SU-DHL-6 (cell line): Measurements from ENCODE around the gene CYTH4.

Experiments used
- H2AFZ ChIP-seq: fragments of 200-600 bp; sonication (generic); 2 replicates; pipeline ENCODE4 v1.6.1; 2014; ENCODE audit warnings: low read depth, mild to moderate bottlenecking, moderate library complexity, mixed read lengths, antibody characterized with exemption, low read length; ENCODE audit not compliant: severe bottlenecking
- H3F3A ChIP-seq: fragments of 200-600 bp; shearing (Covaris generic); 2 replicates; pipeline ENCODE4 v1.6.0; 2016; ENCODE audit warnings: antibody characterized with exemption, mild to moderate bottlenecking; ENCODE audit not compliant: insufficient read depth
- H3K27ac ChIP-seq: fragments of 200-600 bp; sonication (generic); 2 replicates; pipeline ENCODE4 v1.5.1; 2016; ENCODE audit warnings: low read depth, mild to moderate bottlenecking, low read length, moderate library complexity, mixed read lengths
- H3K27me3 ChIP-seq: fragments of 200-600 bp; sonication (generic), shearing (Covaris generic); 2 replicates; pipeline ENCODE4 v1.6.0; 2014; ENCODE audit warnings: mild to moderate bottlenecking, low read length
- H3K36me3 ChIP-seq: fragments of 200-600 bp; sonication (generic); 2 replicates; pipeline ENCODE4 v1.6.1; 2014; ENCODE audit warnings: mild to moderate bottlenecking, low read length, mixed read lengths
- H3K4me2 ChIP-seq: fragments of 300-600, 200-600 bp; shearing (Covaris generic), sonication (generic); 2 replicates; pipeline ENCODE4 v1.6.0; 2014; ENCODE audit warnings: low read length, low read depth, mild to moderate bottlenecking; ENCODE audit not compliant: poor library complexity, severe bottlenecking
- H3K4me3 ChIP-seq: fragments of 200-600 bp; sonication (generic); 2 replicates; pipeline ENCODE4 v1.5.1; 2014; ENCODE audit warnings: antibody characterized with exemption, low read length, mild to moderate bottlenecking, mixed read lengths; ENCODE audit not compliant: insufficient read depth, poor library complexity, severe bottlenecking
- H3K79me2 ChIP-seq: fragments of 200-600 bp; sonication (generic); 2 replicates; pipeline ENCODE4 v1.6.1; 2014; ENCODE audit warnings: mild to moderate bottlenecking, low read length, moderate library complexity; ENCODE audit not compliant: insufficient read depth
- H3K9ac ChIP-seq: fragments of 200-600 bp; sonication (generic); 2 replicates; pipeline ENCODE4 v1.7.0; 2014; ENCODE audit warnings: mild to moderate bottlenecking, low read length
- H3K9me2 ChIP-seq: fragments of 200-600 bp; sonication (generic); replicated peaks from 2 replicates; pipeline ENCODE4 v1.6.1; 2014; ENCODE audit warnings: low read length; ENCODE audit not compliant: insufficient read depth
- H3K9me3 ChIP-seq: fragments of 200-600 bp; sonication (generic); 2 replicates; pipeline ENCODE4 v1.6.1; 2014; ENCODE audit warnings: low read length, mixed read lengths; ENCODE audit not compliant: insufficient read depth
- H4K20me1 ChIP-seq: fragments of 200-600 bp; sonication (generic); 2 replicates; pipeline ENCODE4 v1.6.1; 2014; ENCODE audit warnings: low read depth, mild to moderate bottlenecking, antibody characterized with exemption, low read length, moderate library complexity, mixed read lengths
- EZH2phosphoT487 ChIP-seq: fragments of 200-600 bp; sonication (generic), shearing (Covaris generic); conservative IDR thresholded peaks from 2 replicates; pipeline ENCODE4 v1.6.1; 2018; ENCODE audit warnings: mild to moderate bottlenecking, antibody characterized with exemption, low read length, moderate library complexity, mixed read lengths
- TF ChIP-seq, protein P1 (sequence below): fragments of 200-600 bp; sonication (generic); IDR thresholded peaks from one replicate; pipeline ENCODE4 v1.5.1; 2017; ENCODE audit warnings: antibody characterized with exemption, mild to moderate bottlenecking, low read length, moderate library complexity; ENCODE audit not compliant: insufficient read depth, poor library complexity, severe bottlenecking

Gene CYTH4

DNA sequence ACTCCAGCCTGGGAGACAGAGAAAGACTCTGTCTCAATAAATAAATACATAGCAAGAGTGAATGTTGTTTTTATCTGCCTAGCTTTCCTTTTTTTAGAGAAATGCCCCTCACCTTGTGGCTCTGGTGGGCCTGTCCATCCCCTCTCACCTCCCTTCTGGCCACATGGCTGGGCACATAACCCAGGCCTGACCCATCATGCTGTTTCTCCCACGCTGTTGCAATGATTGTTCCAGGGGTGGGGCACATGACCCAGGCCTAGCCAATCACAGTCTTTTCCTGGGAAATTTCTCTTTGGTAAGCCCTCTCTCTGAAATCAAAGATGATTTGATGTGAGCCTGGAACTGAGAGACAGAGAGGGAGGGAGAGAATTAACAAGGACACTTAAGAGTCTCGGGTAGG is 5.5 kb upstream of the CYTH4 start:
- Histone ChIP-seq H3K4me3 (no peak overlapping the region), H3K27me3 (no peaks in the 10 kb centered on the region), H3K9ac (no peak overlapping the region), H3K79me2 (no peaks in the 10 kb centered on the region), H3K4me2 (no peak overlapping the region), H3K27ac (no peak overlapping the region), H3K36me3 (no peaks in the 10 kb centered on the region), H4K20me1 (no peaks in the 10 kb centered on the region), H3K9me2 (no peaks in the 10 kb centered on the region), H2AFZ (no peak overlapping the region), H3F3A (no peaks in the 10 kb centered on the region), H3K9me3 (no peaks in the 10 kb centered on the region)
- TF ChIP-seq EZH2phosphoT487: no peak
- TF ChIP-seq, protein P1, sequence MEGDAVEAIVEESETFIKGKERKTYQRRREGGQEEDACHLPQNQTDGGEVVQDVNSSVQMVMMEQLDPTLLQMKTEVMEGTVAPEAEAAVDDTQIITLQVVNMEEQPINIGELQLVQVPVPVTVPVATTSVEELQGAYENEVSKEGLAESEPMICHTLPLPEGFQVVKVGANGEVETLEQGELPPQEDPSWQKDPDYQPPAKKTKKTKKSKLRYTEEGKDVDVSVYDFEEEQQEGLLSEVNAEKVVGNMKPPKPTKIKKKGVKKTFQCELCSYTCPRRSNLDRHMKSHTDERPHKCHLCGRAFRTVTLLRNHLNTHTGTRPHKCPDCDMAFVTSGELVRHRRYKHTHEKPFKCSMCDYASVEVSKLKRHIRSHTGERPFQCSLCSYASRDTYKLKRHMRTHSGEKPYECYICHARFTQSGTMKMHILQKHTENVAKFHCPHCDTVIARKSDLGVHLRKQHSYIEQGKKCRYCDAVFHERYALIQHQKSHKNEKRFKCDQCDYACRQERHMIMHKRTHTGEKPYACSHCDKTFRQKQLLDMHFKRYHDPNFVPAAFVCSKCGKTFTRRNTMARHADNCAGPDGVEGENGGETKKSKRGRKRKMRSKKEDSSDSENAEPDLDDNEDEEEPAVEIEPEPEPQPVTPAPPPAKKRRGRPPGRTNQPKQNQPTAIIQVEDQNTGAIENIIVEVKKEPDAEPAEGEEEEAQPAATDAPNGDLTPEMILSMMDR: no peak

DNA sequence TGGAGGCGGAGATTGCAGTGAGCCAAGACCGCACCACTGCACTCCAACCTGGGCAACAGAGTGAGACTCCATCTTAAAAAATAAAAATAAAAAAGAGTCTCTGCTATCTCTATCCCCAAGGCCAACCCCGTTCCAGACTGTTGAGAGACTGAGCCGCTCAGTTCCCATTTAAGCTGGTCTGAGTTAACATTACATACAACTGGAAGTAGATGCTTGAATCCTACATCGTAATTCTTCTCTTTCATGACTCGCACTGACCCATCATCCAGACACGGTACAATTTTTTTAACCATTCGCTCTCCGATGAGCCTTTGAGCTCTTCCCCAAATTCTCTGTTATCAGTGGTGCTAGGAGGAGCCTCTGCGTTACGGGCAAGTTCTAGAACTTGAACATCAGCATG is 4.9 kb upstream of the CYTH4 start:
- Histone ChIP-seq H3K9me3 (no peaks in the 10 kb centered on the region), H3K27me3 (no peaks in the 10 kb centered on the region), H3K27ac (no peak overlapping the region), H2AFZ (no peak overlapping the region), H3K4me3 (no peak overlapping the region), H3K79me2 (no peaks in the 10 kb centered on the region), H3K9me2 (no peaks in the 10 kb centered on the region), H3K4me2 (no peak overlapping the region), H3F3A (no peaks in the 10 kb centered on the region), H3K9ac (no peak overlapping the region), H4K20me1 (no peaks in the 10 kb centered on the region), H3K36me3 (no peaks in the 10 kb centered on the region)
- TF ChIP-seq, protein P1: no peak
- TF ChIP-seq EZH2phosphoT487: no peak

DNA sequence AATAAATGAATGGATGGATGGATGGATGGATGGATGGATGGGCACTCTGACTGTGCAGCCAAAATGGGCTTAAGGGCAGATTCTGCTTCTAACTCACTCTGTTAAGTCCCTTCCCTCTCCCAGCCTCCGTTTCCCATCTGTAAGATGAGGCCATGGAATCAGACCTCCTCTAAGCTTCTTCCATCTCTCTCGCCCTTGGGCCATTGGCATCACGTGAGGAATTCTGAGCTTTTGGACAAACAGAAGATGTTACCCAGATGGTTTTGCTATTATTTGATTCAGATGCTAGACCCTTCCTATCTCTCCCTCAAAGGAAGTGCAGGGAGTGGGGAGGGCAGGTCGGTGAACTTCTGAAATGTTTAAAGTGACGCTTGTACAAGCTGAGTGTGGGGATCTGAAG is 4.0 kb upstream of the CYTH4 start:
- no peaks in the 10 kb centered on the region for H4K20me1 ChIP-seq
- H3K36me3 ChIP-seq: no peaks in the 10 kb centered on the region
- TF ChIP-seq, protein P1: no peak
- no peak for TF ChIP-seq EZH2phosphoT487
- H3K9ac ChIP-seq: no peak overlapping the region
- H3K4me3 ChIP-seq: no peak overlapping the region
- H3K79me2 ChIP-seq: no peaks in the 10 kb centered on the region
- no peak overlapping the region for H2AFZ ChIP-seq
- no peaks in the 10 kb centered on the region for H3F3A ChIP-seq
- no peaks in the 10 kb centered on the region for H3K27me3 ChIP-seq
- H3K4me2 ChIP-seq: no peak overlapping the region
- H3K9me2 ChIP-seq: no peaks in the 10 kb centered on the region
- H3K27ac ChIP-seq: no peak overlapping the region
- H3K9me3 ChIP-seq: no peaks in the 10 kb centered on the region
